GM23248 (cell line): Measurements from ENCODE around the gene TAF10. TPM values are rescaled to one million over a fixed set of nuclear protein-coding genes. Genes with fewer than 3 reads are reported as not detected.

Source experiments
- DNase-seq: peaks from one replicate; pipeline ENCODE4 v3.0.0-alpha.2; 2015
- H2AFZ ChIP-seq: fragments of 200-600 bp; sonication (generic); 2 replicates; pipeline ENCODE4 v1.6.1; 2016; ENCODE audit warnings: antibody characterized with exemption
- H3F3A ChIP-seq: fragments of 200-600 bp; sonication (generic); 2 replicates; pipeline ENCODE4 v1.6.1; 2016; ENCODE audit warnings: mild to moderate bottlenecking, antibody characterized with exemption, mixed run types; ENCODE audit not compliant: insufficient read depth
- H3K27ac ChIP-seq: fragments of 200-600 bp; sonication (generic); 2 replicates; pipeline ENCODE4 v1.5.1; 2016; ENCODE audit warnings: mild to moderate bottlenecking
- H3K27me3 ChIP-seq: fragments of 200-600 bp; sonication (generic); replicated peaks from 2 replicates; pipeline ENCODE4 v1.6.1; 2016; ENCODE audit warnings: mild to moderate bottlenecking; ENCODE audit not compliant: insufficient read depth
- H3K36me3 ChIP-seq: fragments of 200-600 bp; sonication (generic); 2 replicates; pipeline ENCODE4 v1.6.1; 2016; ENCODE audit warnings: low read depth, mild to moderate bottlenecking
- H3K4me1 ChIP-seq: fragments of 200-600 bp; sonication (generic); 2 replicates; pipeline ENCODE4 v1.6.1; 2016; ENCODE audit warnings: mild to moderate bottlenecking; ENCODE audit not compliant: insufficient read depth
- H3K4me2 ChIP-seq: fragments of 200-600 bp; sonication (generic); one replicate; pipeline ENCODE4 v1.6.1; 2016; ENCODE audit warnings: mild to moderate bottlenecking; ENCODE audit not compliant: unreplicated experiment
- H3K4me3 ChIP-seq: fragments of 200-600 bp; sonication (generic); 2 replicates; pipeline ENCODE4 v1.5.1; 2016; ENCODE audit warnings: mild to moderate bottlenecking
- H3K79me2 ChIP-seq: fragments of 200-600 bp; sonication (generic); 2 replicates; pipeline ENCODE4 v1.6.1; 2016; ENCODE audit warnings: mild to moderate bottlenecking; ENCODE audit not compliant: insufficient read depth
- H3K9ac ChIP-seq: fragments of 200-600 bp; sonication (generic); 2 replicates; pipeline ENCODE4 v1.6.1; 2016; ENCODE audit warnings: mild to moderate bottlenecking
- H3K9me2 ChIP-seq: fragments of 200-600 bp; sonication (generic); 2 replicates; pipeline ENCODE4 v1.6.1; 2016; ENCODE audit warnings: mixed run types, mild to moderate bottlenecking, moderate library complexity; ENCODE audit not compliant: insufficient read depth
- H3K9me3 ChIP-seq: fragments of 200-600 bp; sonication (generic); one replicate; pipeline ENCODE4 v1.6.1; 2017; ENCODE audit warnings: low read depth
- H4K20me1 ChIP-seq: fragments of 200-600 bp; sonication (generic); 2 replicates; pipeline ENCODE4 v1.6.0; 2016; ENCODE audit not compliant: insufficient read depth
- EZH2 ChIP-seq: fragments of 200-600 bp; sonication (generic); IDR thresholded peaks from 2 replicates; pipeline ENCODE4 v1.6.1; 2018; ENCODE audit warnings: antibody characterized with exemption, mild to moderate bottlenecking; ENCODE audit not compliant: insufficient read depth, poor library complexity, severe bottlenecking
- EZH2phosphoT487 ChIP-seq: fragments of 200-600 bp; sonication (generic); IDR thresholded peaks from 2 replicates; pipeline ENCODE4 v1.6.1; 2018; ENCODE audit warnings: antibody characterized with exemption, moderate library complexity, mild to moderate bottlenecking, low read depth; ENCODE audit not compliant: insufficient read depth
- WGBS, 2 experiments: methylation state at CpG; one replicate each; pipeline ENCODE4 v1.1.6; 2015 to 2017; ENCODE audit warnings: low lambda C conversion rate in 2 of 2, low coverage in 1 of 2; ENCODE audit errors: missing lambda C conversion rate in 2 of 2; 5-methylcytosine and 5-hydroxymethylcytosine counted together
- in situ Hi-C: fragments of 300-500 bp; cut with MboI; formaldehyde crosslinking; loops from 2 replicates; pipeline ENCODE4 v1.15.0; 2020
- polyA plus RNA-seq: library from polyadenylated mRNA; unstranded; fragments of >200 nt; fragmentation: Nextera tagmentation; extraction: Ambion mirVana; gene quantifications from 2 replicates; pipeline ENCODE4 v1.2.1, GENCODE V29; 2016
- total RNA-seq: library from RNA; depleted of rRNA; stranded (reverse); fragments of >200 nt; shearing (Covaris generic); gene quantifications from 2 replicates; pipeline ENCODE4 v1.2.3, GENCODE V29; 2014

TAF10 gene
- total and polyA plus RNA-seq, 2 experiments from 2014 or later = 67.9 to 172 TPM

DNA sequence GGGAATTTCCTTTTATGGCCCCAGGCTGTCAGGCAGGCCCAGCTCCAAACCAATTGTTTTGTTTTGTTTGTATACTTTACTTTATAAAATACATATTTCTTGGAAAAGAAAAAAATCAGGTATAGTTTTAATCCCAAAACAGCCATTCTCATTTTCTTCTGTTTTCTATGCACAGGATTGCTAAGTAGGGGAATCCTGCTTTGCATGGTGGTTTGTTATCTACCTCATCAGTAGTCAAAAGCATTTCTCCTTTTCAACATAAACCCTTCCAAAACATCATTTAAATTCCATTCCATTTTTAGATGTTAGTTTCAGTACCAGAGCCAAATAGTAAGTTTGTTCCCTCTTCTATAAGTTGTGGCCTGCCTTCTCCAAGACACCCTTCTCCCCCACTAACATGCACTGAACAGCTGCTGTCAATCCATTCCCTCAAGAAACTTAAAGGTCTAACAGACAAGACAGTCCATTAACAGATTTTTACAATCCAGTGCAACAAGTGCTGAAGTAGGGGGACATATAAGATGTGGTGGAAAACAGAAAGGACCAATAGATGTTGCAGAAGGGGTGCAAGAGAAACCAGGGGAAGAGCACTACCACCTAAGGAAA, 4.7 kb downstream of the TAF10 start:
- Histone ChIP-seq H2AFZ (no peak overlapping the region), H3K4me2 (peak overlapping the region; percentile 98), H3F3A (peaks cover 67% of the 10 kb centered on the region), H4K20me1 (no peaks in the 10 kb centered on the region), H3K36me3 (peaks cover 32% of the 10 kb centered on the region), H3K27me3 (no peaks in the 10 kb centered on the region), H3K9ac (peak overlapping the region; percentile 41; the same call in 1 of the 2 replicates), H3K27ac (peak overlapping the region; percentile 63), H3K4me3 (peak overlapping the region; percentile 49), H3K79me2 (peaks cover 91% of the 10 kb centered on the region), H3K9me3 (no peaks in the 10 kb centered on the region), H3K4me1 (peaks cover 41% of the 10 kb centered on the region), H3K9me2 (no peaks in the 10 kb centered on the region)
- in situ Hi-C loops = no loop called here
- no peak for DNase-seq
- TF ChIP-seq EZH2 (no peak), EZH2phosphoT487 (no peak)

DNA sequence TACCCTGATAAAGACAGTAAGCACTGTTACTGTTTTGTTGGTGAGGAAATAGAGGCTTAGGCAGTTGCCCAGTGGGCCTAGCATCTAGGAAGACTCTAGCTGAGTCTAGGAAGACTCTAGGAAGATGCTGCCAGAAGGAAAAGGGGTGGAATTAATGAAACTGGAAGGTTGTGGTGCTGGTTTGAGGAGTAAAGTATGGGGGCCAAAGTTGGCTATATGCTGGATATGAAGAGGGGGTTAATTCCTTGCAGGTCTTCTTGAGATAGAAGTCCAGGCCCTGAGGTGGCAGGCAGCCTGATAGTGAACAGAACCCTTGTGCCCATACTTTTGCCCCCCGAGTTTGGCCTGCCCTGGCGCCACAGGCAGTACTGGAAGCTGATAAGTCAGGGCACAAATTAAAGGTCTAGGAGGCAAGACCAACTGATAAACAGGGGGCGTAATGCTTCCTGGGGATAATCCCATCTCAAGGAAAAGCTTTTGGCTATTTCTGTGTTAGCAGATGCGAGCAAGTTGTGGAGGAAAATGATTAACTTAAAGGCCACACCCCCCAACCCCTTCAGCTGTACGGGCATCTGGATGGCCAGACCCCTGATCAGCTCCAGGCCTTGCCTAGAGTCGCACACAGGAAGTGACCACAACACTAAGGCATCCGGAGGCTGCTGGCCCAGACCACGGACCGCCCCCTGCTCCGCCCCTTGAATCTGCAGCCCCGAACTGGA, 5.4 kb downstream of the TAF10 start:
- Histone ChIP-seq H3K27me3 (no peaks in the 10 kb centered on the region), H3K9ac (peak overlapping the region; percentile 88), H3K4me2 (peak overlapping the region; percentile 98), H3K79me2 (peaks cover 97% of the 10 kb centered on the region), H2AFZ (peak overlapping the region; percentile 7; the same call in 1 of the 2 replicates), H3K36me3 (peaks cover 32% of the 10 kb centered on the region), H3K4me1 (peaks cover 48% of the 10 kb centered on the region), H3K4me3 (peak overlapping the region; percentile 96), H3K27ac (peak overlapping the region; percentile 63), H4K20me1 (no peaks in the 10 kb centered on the region), H3F3A (peaks cover 67% of the 10 kb centered on the region), H3K9me3 (no peaks in the 10 kb centered on the region), H3K9me2 (no peaks in the 10 kb centered on the region)
- WGBS, 2 experiments = 7% methylated on average over 11 of the region's 11 CpGs
- peak; percentile 94 for DNase-seq
- in situ Hi-C loops = no loop called here
- TF ChIP-seq EZH2 (no peak), EZH2phosphoT487 (no peak)

DNA sequence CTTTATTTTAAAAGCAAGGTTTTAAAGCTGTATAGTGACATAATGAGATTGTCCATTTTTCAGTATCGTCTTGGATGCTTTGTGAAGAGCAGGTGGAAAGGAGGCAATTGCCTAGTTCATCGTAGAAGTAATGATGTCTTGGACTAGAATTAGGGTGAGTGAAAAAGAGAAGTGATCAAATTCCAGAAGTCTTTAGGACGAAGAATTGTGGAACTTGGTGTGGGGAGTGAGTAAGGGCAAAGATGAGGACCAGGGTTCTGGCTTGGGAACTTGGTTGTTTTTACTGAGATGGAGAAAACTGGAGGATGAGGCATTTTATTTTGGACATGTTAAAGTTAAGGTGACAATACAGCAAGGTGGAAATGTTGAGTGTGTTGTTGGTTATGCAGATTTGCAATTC, 7.2 kb downstream of the TAF10 start:
- Histone ChIP-seq H3K27ac (peak overlapping the region; percentile 77), H3K27me3 (no peaks in the 10 kb centered on the region), H3K4me3 (peak overlapping the region; percentile 96), H3F3A (peaks cover 55% of the 10 kb centered on the region), H3K4me2 (peak overlapping the region; percentile 98), H3K9me2 (no peaks in the 10 kb centered on the region), H2AFZ (no peak overlapping the region), H3K36me3 (peaks cover 27% of the 10 kb centered on the region), H3K9ac (peak overlapping the region; percentile 88), H3K9me3 (no peaks in the 10 kb centered on the region), H4K20me1 (no peaks in the 10 kb centered on the region), H3K4me1 (peaks cover 38% of the 10 kb centered on the region), H3K79me2 (peaks cover 97% of the 10 kb centered on the region)
- TF ChIP-seq EZH2phosphoT487 (no peak), EZH2 (no peak)
- WGBS, 2 experiments = 2 to 3% methylated on average over 3 of the region's 3 CpGs
- in situ Hi-C loops = no loop called here
- no peak for DNase-seq

DNA sequence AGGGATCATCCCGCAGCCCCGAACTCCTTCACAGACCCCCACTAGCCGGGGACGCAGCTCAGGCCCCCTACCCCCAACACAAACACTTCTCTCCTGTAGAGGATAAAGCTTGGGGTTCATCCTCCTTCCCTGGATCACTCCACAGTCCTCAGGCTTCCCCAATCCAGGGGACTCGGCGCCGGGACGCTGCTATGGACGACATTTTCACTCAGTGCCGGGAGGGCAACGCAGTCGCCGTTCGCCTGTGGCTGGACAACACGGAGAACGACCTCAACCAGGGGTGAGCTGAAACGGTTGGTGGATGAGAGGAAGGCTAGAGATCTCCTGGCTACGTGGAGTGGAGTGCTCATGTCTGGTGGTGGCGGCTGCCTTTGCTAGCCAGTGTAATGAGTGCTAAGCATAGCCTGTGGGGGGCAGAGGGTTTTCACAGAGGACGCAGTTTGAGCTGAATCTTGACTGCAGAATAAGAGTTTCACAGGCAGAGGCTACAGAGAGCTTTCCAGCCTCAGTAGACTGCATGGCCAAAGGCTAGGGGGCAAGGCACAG, 7.9 kb downstream of the TAF10 start:
- Histone ChIP-seq H3K27ac (peak overlapping the region; percentile 77), H2AFZ (peak overlapping the region; percentile 90), H4K20me1 (no peaks in the 10 kb centered on the region), H3K4me1 (peaks cover 38% of the 10 kb centered on the region), H3K27me3 (no peaks in the 10 kb centered on the region), H3K79me2 (peaks cover 97% of the 10 kb centered on the region), H3K36me3 (peaks cover 29% of the 10 kb centered on the region; the same call in 1 of the 2 replicates), H3K4me2 (peak overlapping the region; percentile 98), H3K9me3 (no peaks in the 10 kb centered on the region), H3F3A (peaks cover 48% of the 10 kb centered on the region), H3K9me2 (no peaks in the 10 kb centered on the region), H3K9ac (peak overlapping the region; percentile 88), H3K4me3 (peak overlapping the region; percentile 96)
- peak; percentile 82 for DNase-seq
- 1 to 2% methylated on average over 20 of the region's 20 CpGs for WGBS, 2 experiments
- in situ Hi-C loops = no loop called here
- TF ChIP-seq EZH2phosphoT487 (no peak), EZH2 (no peak)
